Measurements from ENCODE around the gene DOCK2. TPM values are rescaled to one million over a fixed set of nuclear protein-coding genes. Genes with fewer than 3 reads are reported as not detected.

DOCK2 gene
- total and polyA plus RNA-seq, 2 donors (not counting 1 experiment from before 2014, with no cell fraction given): 112 to 330 TPM

- no peaks in the 10 kb centered on the region for H3K27me3 ChIP-seq (replicated peaks in 1 of 4; ENCODE audit: control extremely low read depth in 1 of 4, control insufficient read depth in 3 of 4, insufficient read depth in 4 of 4, low read length in 3 of 4)
- DNase-seq: no peak
- H3K4me3 Mint-ChIP-seq: no peak overlapping the region
- CTCF ChIA-PET: no interaction called here
- H3K4me3 ChIP-seq (ENCODE audit: control extremely low read depth in 1 of 5, extremely low read depth in 1 of 5, insufficient read depth in 1 of 5, low read depth in 2 of 5, low read length in 4 of 5): no peak overlapping the region
- POLR2A ChIA-PET: interaction anchor here (0.6 kb wide), 1 partner anchor 33 kb away, joined by 5 read pairs; no protein-coding TSS in a partner anchor
- H3K79me2 ChIP-seq (ENCODE audit: control insufficient read depth, insufficient read depth, low read length): peaks cover 8% of the 10 kb centered on the region
- no peak overlapping the region for H2AFZ ChIP-seq (ENCODE audit: insufficient read depth, low read depth, low read length, poor library complexity, severe bottlenecking)
- no peak overlapping the region for H3K27ac Mint-ChIP-seq
- peaks cover 24% of the 10 kb centered on the region for H3K4me1 Mint-ChIP-seq
- TF ChIP-seq CTCF (IDR thresholded peaks at IDR 0.05): no peak
- ATAC-seq (ENCODE audit: low read depth): no peak
- no peaks in the 10 kb centered on the region for H3K9me3 Mint-ChIP-seq (ENCODE audit: insufficient read depth)
- H3K9ac ChIP-seq (ENCODE audit: low read length): no peak overlapping the region
- H3K4me1 ChIP-seq (ENCODE audit: control insufficient read depth in 2 of 2, insufficient read depth in 2 of 2, low read length in 2 of 2): peaks cover 0 to 5% of the 10 kb centered on the region in 2 donors
- no peaks in the 10 kb centered on the region for H3K27me3 Mint-ChIP-seq
- peaks cover 12% of the 10 kb centered on the region for H4K20me1 ChIP-seq (ENCODE audit: control insufficient read depth, insufficient read depth, low read length, poor library complexity, severe bottlenecking)
- no peak overlapping the region for H3K27ac ChIP-seq (ENCODE audit: low read length in 2 of 2)
- 82% methylated on average over 3 of the region's 6 CpGs for WGBS (ENCODE audit: insufficient coverage)
- H3K9me3 ChIP-seq (ENCODE audit: control extremely low read depth in 1 of 3, control insufficient read depth in 2 of 3, insufficient read depth in 1 of 3, low read length in 2 of 3): no peaks in the 10 kb centered on the region
- peaks cover 21 to 50% of the 10 kb centered on the region in 2 experiments for H3K36me3 ChIP-seq (replicated peaks in 1 of 2; ENCODE audit: control extremely low read depth in 1 of 2, control insufficient read depth in 1 of 2, extremely low read depth in 1 of 2, insufficient read depth in 2 of 2, low read length in 1 of 2)
- H3K4me2 ChIP-seq (replicated peaks; ENCODE audit: low read depth, low read length, poor library complexity, severe bottlenecking): no peak overlapping the region
- intact Hi-C loops (cut with micrococcal nuclease): no loop called here
These were observed 130.9 kb downstream of the DOCK2 start for GRCh38 chr5:169767938-169768337.

- no peak for ATAC-seq (ENCODE audit: low read depth)
- Mint-ChIP-seq H3K9me3 (ENCODE audit: insufficient read depth) (no peaks in the 10 kb centered on the region), H3K27ac (peak overlapping the region; percentile 57), H3K27me3 (no peaks in the 10 kb centered on the region), H3K4me3 (no peak overlapping the region), H3K4me1 (peaks cover 24% of the 10 kb centered on the region)
- Histone ChIP-seq H3K4me3 (ENCODE audit: control extremely low read depth in 1 of 5, extremely low read depth in 1 of 5, insufficient read depth in 1 of 5, low read depth in 2 of 5, low read length in 4 of 5) (no peak overlapping the region), H3K27me3 (replicated peaks in 1 of 4; ENCODE audit: control extremely low read depth in 1 of 4, control insufficient read depth in 3 of 4, insufficient read depth in 4 of 4, low read length in 3 of 4) (no peaks in the 10 kb centered on the region), H3K27ac (ENCODE audit: low read length in 2 of 2) (no peak overlapping the region), H4K20me1 (ENCODE audit: control insufficient read depth, insufficient read depth, low read length, poor library complexity, severe bottlenecking) (peaks cover 12% of the 10 kb centered on the region), H3K9ac (ENCODE audit: low read length) (no peak overlapping the region), H3K4me1 (ENCODE audit: control insufficient read depth in 2 of 2, insufficient read depth in 2 of 2, low read length in 2 of 2) (peaks cover 0 to 5% of the 10 kb centered on the region in 2 donors), H2AFZ (ENCODE audit: insufficient read depth, low read depth, low read length, poor library complexity, severe bottlenecking) (no peak overlapping the region), H3K9me3 (ENCODE audit: control extremely low read depth in 1 of 3, control insufficient read depth in 2 of 3, insufficient read depth in 1 of 3, low read length in 2 of 3) (no peaks in the 10 kb centered on the region), H3K36me3 (replicated peaks in 1 of 2; ENCODE audit: control extremely low read depth in 1 of 2, control insufficient read depth in 1 of 2, extremely low read depth in 1 of 2, insufficient read depth in 2 of 2, low read length in 1 of 2) (peaks cover 21 to 49% of the 10 kb centered on the region in 2 experiments), H3K4me2 (replicated peaks; ENCODE audit: low read depth, low read length, poor library complexity, severe bottlenecking) (no peak overlapping the region), H3K79me2 (ENCODE audit: control insufficient read depth, insufficient read depth, low read length) (peaks cover 8% of the 10 kb centered on the region)
- CTCF ChIA-PET: no interaction called here
- intact Hi-C loops (cut with micrococcal nuclease): no loop called here
- WGBS (ENCODE audit: insufficient coverage): 100% methylated on average over 1 of the region's 1 CpG
- TF ChIP-seq CTCF (IDR thresholded peaks at IDR 0.05) (no peak), EZH2 (IDR thresholded peaks at IDR 0.05; ENCODE audit: borderline replicate concordance, insufficient read depth, low read depth, low read length, poor library complexity, severe bottlenecking) (no peak)
- DNase-seq: no peak
- POLR2A ChIA-PET: no interaction called here
These were observed 131.3 kb downstream of the DOCK2 start for GRCh38 chr5:169768416-169768815.
